CD8-positive, alpha-beta memory T cell (primary cell): ENCODE measurements around the gene OTOA. TPM values are rescaled to one million over a fixed set of nuclear protein-coding genes. Genes with fewer than 3 reads are reported as not detected.
A peak's percentile ranks its signal among the peaks of the same experiment; 100 is the strongest.
"Not testable (repeated sequence)": the region's sequence is repeated elsewhere in the genome, so short reads cannot be mapped to it uniquely, and the experiment has no call there.

ENCODE experiments used
- CTCF ChIA-PET: fragments of 350-600 bp; sonication (Branson Sonifier 250); formaldehyde crosslinking; loops from one replicate; lab custom pipeline; 2021; ENCODE audit warnings: antibody characterized with exemption; lab: Charles Lee
- POLR2A ChIA-PET: fragments of 350-600 bp; sonication (Branson Sonifier 250); formaldehyde crosslinking; loops from one replicate; lab custom pipeline; 2021; ENCODE audit warnings: antibody characterized with exemption; lab: Charles Lee
- DNase-seq, 5 donors: peaks; one replicate each; pipeline versions ENCODE4 v3.0.0 to v3.0.0-alpha.2; 2020 to 2022; ENCODE audit warnings: mixed read lengths in 1 of 5
- H3K27ac ChIP-seq: one replicate; pipeline ENCODE4 v1.7.0; 2013; ENCODE audit warnings: low read depth, mild to moderate bottlenecking, low read length, moderate library complexity
- H3K27me3 ChIP-seq: 2 replicates; pipeline ENCODE4 v1.7.0; 2013; ENCODE audit warnings: low read length, mild to moderate bottlenecking; ENCODE audit not compliant: insufficient read depth, poor library complexity, severe bottlenecking
- H3K36me3 ChIP-seq: 2 replicates; pipeline ENCODE4 v1.7.0; 2013; ENCODE audit warnings: mild to moderate bottlenecking, low read length, moderate library complexity; ENCODE audit not compliant: insufficient read depth
- H3K4me1 ChIP-seq: 2 replicates; pipeline ENCODE4 v1.7.0; 2013; ENCODE audit warnings: mild to moderate bottlenecking, low read length, moderate library complexity; ENCODE audit not compliant: insufficient read depth
- H3K4me3 ChIP-seq: 2 replicates; pipeline ENCODE4 v1.7.0; 2013; ENCODE audit warnings: mild to moderate bottlenecking, low read length
- H3K9me3 ChIP-seq: 2 replicates; pipeline ENCODE4 v1.7.0; 2013; ENCODE audit warnings: mild to moderate bottlenecking, low read length
- H3K27ac Mint-ChIP-seq, 8 donors: one replicate each; pipeline ENCODE4 v1.8.0; 2020 to 2021; ENCODE audit warnings: mixed read lengths in 8 of 8, mild to moderate bottlenecking in 6 of 8, inconsistent platforms in 3 of 8, moderate library complexity in 3 of 8
- H3K27me3 Mint-ChIP-seq, 2 donors: one replicate each; pipeline ENCODE4 v1.8.0; 2020 to 2021; ENCODE audit warnings: mixed read lengths in 2 of 2, mild to moderate bottlenecking in 1 of 2, moderate library complexity in 1 of 2
- H3K36me3 Mint-ChIP-seq, 3 donors: one replicate each; pipeline ENCODE4 v1.8.0; 2020 to 2021; ENCODE audit warnings: mixed read lengths in 3 of 3, inconsistent platforms in 1 of 3, mild to moderate bottlenecking in 1 of 3
- H3K4me1 Mint-ChIP-seq, 3 donors: one replicate each; pipeline ENCODE4 v1.8.0; 2020 to 2021; ENCODE audit warnings: mixed read lengths in 3 of 3, inconsistent platforms in 1 of 3, mild to moderate bottlenecking in 1 of 3
- H3K4me3 Mint-ChIP-seq, 7 donors: one replicate each; pipeline ENCODE4 v1.8.0; 2020 to 2021; ENCODE audit warnings: mixed read lengths in 7 of 7, mild to moderate bottlenecking in 6 of 7, moderate library complexity in 4 of 7, inconsistent platforms in 2 of 7
- H3K9me3 Mint-ChIP-seq, 5 donors: one replicate each; pipeline ENCODE4 v1.8.0; 2020 to 2022; ENCODE audit warnings: mixed read lengths in 5 of 5, mild to moderate bottlenecking in 3 of 5, moderate library complexity in 2 of 5, inconsistent platforms in 1 of 5
- polyA plus RNA-seq: library from polyadenylated mRNA; unstranded; fragments of 300-500 nt; fragmentation: Illumina TruSeq; gene quantifications from one replicate; pipeline ENCODE4 v1.2.3, GENCODE V29; 2021
- total RNA-seq, 2 experiments: library from RNA; stranded (reverse); gene quantifications; one replicate each; pipeline ENCODE4 v1.2.3, GENCODE V29; 2021

OTOA gene
- total and polyA plus RNA-seq, 3 experiments from 2014 or later: 0.09 TPM; not detected in 1

- Histone ChIP-seq H3K4me3 (no peak overlapping the region), H3K4me1 (no peaks in the 10 kb centered on the region), H3K9me3 (no peaks in the 10 kb centered on the region), H3K27me3 (no peaks in the 10 kb centered on the region), H3K36me3 (no peaks in the 10 kb centered on the region), H3K27ac (no peak overlapping the region)
- H3K36me3 Mint-ChIP-seq: peaks cover 0 to 3% (median 1%) of the 10 kb centered on the region in 3 donors
- H3K4me1 Mint-ChIP-seq: no peaks in the 10 kb centered on the region
- CTCF ChIA-PET: interaction anchor here (0.6 kb wide), 1 partner anchor 104 kb away, joined by 4 read pairs; no protein-coding TSS in a partner anchor
- POLR2A ChIA-PET: no interaction called here
- no peak overlapping the region for H3K27ac Mint-ChIP-seq
- H3K27me3 Mint-ChIP-seq: peaks cover 0 to under 1% of the 10 kb centered on the region in 2 donors
- peaks cover 0 to 5% (median 0%) of the 10 kb centered on the region in 5 donors for H3K9me3 Mint-ChIP-seq
- DNase-seq: no peak
- H3K4me3 Mint-ChIP-seq: no peak overlapping the region
These were observed 59.1 kb downstream of the OTOA start for GRCh38 chr16:21722771-21723455.

DNA sequence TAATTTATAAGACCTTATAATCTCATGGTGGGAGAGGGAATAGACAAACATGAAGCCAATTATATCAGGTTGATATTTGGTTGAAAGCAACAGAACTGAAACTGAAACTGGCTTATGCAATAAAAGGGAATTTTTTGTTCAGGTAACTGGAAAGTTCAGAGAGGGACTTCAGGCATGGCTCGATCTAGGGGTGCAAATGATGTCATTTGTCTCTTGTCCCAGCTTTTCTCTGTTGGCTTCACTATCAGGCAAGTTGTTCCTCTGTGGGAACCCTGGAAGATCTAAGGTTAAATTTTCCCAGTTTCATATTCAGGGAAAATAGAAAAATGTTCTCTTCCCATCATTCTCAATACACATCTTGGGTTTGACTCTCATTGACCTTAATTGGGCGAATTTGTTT lies 59.8 kb downstream of the OTOA start:
- Histone ChIP-seq H3K27me3 (no peaks in the 10 kb centered on the region), H3K4me3 (no peak overlapping the region), H3K27ac (no peak overlapping the region), H3K4me1 (no peaks in the 10 kb centered on the region), H3K36me3 (no peaks in the 10 kb centered on the region), H3K9me3 (no peaks in the 10 kb centered on the region)
- Mint-ChIP-seq H3K36me3 (peaks cover 0 to 3% (median 1%) of the 10 kb centered on the region in 3 donors), H3K27me3 (peaks cover 0 to 3% of the 10 kb centered on the region in 2 donors), H3K27ac (no peak overlapping the region), H3K4me1 (no peaks in the 10 kb centered on the region), H3K4me3 (no peak overlapping the region), H3K9me3 (peaks cover 0 to 5% (median 0%) of the 10 kb centered on the region in 5 donors)
- CTCF ChIA-PET: no interaction called here
- POLR2A ChIA-PET: no interaction called here
- DNase-seq: no peak

- no peaks in the 10 kb centered on the region for H3K36me3 ChIP-seq
- Mint-ChIP-seq H3K36me3 (peaks cover 0 to 3% (median 1%) of the 10 kb centered on the region in 3 donors), H3K27ac (no peak overlapping the region), H3K27me3 (peaks cover 0 to 7% of the 10 kb centered on the region in 2 donors), H3K4me3 (no peak overlapping the region), H3K4me1 (no peaks in the 10 kb centered on the region), H3K9me3 (peaks cover 0 to 5% (median 0%) of the 10 kb centered on the region in 5 donors)
- peak in 1 of 5 donors; percentile 9 for DNase-seq
- POLR2A ChIA-PET: no interaction called here
- no peaks in the 10 kb centered on the region for H3K27me3 ChIP-seq
- H3K4me3 ChIP-seq: no peak overlapping the region
- CTCF ChIA-PET: no interaction called here
- no peaks in the 10 kb centered on the region for H3K4me1 ChIP-seq
- H3K9me3 ChIP-seq: no peaks in the 10 kb centered on the region
- no peak overlapping the region for H3K27ac ChIP-seq
These were observed 63.6 kb downstream of the OTOA start for GRCh38 chr16:21727344-21727743.

DNA sequence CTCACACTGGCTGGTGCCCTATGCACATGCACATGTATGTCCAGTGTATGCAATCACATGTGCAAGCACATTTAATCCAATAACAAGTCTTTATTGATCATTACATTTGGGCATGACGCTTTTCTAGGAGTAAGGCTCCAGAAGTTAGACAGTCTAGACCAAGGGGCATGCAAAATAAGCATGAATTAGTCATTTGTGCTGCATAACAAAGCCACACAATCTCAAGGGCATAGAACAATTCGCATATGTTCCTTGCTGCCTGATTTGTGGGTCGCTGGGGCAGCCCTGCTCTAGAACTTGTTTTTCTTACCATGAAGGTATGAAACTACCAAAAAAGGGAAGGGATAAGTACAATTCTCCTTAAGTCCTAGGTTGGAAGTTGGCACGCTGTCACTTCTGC lies 67.5 kb downstream of the OTOA start:
- CTCF ChIA-PET, DNase-seq, POLR2A ChIA-PET, H3K4me1 Mint-ChIP-seq, H3K9me3 Mint-ChIP-seq, H3K27me3 ChIP-seq, H3K4me3 Mint-ChIP-seq, H3K36me3 ChIP-seq, H3K27ac ChIP-seq, H3K9me3 ChIP-seq, H3K4me3 ChIP-seq, H3K27me3 Mint-ChIP-seq, H3K4me1 ChIP-seq, H3K36me3 Mint-ChIP-seq: not testable (repeated sequence)
- peak overlapping the region in 1 of 8 donors; percentile 32 for H3K27ac Mint-ChIP-seq

GRCh38 chr16:21740637-21741036 lies 76.9 kb downstream of the OTOA start:
- not testable (repeated sequence) for H3K4me3 Mint-ChIP-seq, H3K36me3 Mint-ChIP-seq

DNA sequence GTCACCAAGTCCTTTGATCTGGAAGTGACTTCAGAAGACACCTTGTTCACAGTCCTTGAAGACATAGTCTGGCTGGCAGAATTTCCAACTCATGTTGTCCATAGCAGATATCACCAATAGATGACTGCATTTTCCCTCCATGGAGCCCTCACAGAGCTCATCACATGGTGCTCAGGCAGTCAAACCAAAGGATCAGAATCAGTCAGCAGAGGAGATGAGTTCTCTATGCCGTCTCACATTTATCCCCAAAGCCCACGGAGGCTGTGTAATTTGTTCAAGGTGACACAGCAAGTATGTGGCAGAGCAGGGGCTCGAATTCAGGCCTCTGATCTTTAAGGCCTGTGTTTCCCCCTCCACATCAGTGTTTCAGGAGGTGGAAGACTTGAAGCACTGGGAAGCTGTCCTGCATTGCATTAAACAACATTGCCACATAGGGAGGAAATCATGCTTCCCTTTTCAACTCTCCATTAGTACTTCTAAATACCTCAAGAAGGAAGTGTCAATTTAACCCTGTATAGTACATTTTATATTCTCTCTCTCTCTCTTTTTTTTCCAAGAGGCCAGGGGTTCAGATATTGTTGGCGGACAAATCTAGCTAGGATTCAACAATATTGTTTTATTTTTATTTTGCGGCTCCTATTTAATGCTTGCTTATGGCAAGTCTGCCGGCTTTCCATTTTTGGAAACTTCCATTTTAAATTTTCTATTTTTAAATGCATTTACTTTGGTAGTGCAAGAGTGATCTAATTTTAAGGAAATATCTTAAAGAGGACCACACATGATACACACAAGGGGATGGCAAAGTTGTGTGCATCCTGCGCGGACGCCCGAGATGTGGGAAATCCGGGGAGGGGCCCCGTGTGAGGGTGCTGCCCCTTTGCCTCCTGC lies 92.7 kb downstream of the OTOA start:
- H3K4me1 ChIP-seq, H3K36me3 Mint-ChIP-seq, H3K27me3 Mint-ChIP-seq, DNase-seq, POLR2A ChIA-PET, H3K9me3 Mint-ChIP-seq, H3K27ac Mint-ChIP-seq, H3K9me3 ChIP-seq, H3K4me1 Mint-ChIP-seq, H3K4me3 ChIP-seq, H3K27me3 ChIP-seq, H3K27ac ChIP-seq, H3K36me3 ChIP-seq, CTCF ChIA-PET: not testable (repeated sequence)
- H3K4me3 Mint-ChIP-seq: peak overlapping the region in 1 of 7 donors; percentile 70

More at GRCh38 chr16:21740637-21741036, 76.9 kb downstream of the OTOA start:
- DNase-seq, H3K9me3 ChIP-seq, H3K27ac Mint-ChIP-seq, POLR2A ChIA-PET, H3K4me1 Mint-ChIP-seq, H3K27me3 Mint-ChIP-seq, H3K4me1 ChIP-seq, H3K27me3 ChIP-seq, H3K36me3 ChIP-seq, H3K9me3 Mint-ChIP-seq, CTCF ChIA-PET, H3K4me3 ChIP-seq, H3K27ac ChIP-seq: not testable (repeated sequence)

DNA sequence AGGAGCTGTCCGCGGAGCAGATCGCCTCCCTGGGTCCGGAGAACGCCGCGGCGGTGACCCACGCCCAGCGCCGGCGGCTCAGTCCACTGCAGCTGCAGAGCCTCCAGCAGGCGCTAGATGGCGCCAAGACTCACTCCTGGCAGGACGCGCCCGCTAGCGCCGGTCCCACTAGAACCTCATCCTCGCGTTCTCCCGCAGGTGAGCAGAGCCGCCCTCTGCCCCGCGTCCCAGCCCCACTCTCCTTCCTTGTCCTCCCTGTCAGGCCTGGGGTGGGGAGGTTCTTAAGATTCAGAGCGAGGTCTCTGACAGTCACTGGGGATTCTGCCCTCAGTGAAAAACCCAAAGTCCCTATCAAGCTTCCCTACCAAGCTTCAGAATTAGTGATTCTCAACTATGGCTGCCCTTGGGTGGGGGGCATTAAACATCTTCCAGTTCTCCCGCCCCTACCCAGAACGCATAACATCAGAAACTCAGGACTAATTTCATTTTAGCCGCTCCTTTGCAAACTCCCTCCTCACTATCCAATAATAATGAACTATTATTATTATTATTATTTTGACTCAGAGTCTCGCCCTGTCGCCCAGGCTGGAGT lies 93.4 kb downstream of the OTOA start:
- H3K9me3 Mint-ChIP-seq, H3K27ac ChIP-seq, H3K36me3 Mint-ChIP-seq, POLR2A ChIA-PET, H3K4me3 ChIP-seq, H3K27ac Mint-ChIP-seq, H3K9me3 ChIP-seq, H3K27me3 ChIP-seq, H3K4me1 Mint-ChIP-seq, H3K27me3 Mint-ChIP-seq, H3K4me1 ChIP-seq, H3K36me3 ChIP-seq, CTCF ChIA-PET, H3K4me3 Mint-ChIP-seq, DNase-seq: not testable (repeated sequence)

DNA sequence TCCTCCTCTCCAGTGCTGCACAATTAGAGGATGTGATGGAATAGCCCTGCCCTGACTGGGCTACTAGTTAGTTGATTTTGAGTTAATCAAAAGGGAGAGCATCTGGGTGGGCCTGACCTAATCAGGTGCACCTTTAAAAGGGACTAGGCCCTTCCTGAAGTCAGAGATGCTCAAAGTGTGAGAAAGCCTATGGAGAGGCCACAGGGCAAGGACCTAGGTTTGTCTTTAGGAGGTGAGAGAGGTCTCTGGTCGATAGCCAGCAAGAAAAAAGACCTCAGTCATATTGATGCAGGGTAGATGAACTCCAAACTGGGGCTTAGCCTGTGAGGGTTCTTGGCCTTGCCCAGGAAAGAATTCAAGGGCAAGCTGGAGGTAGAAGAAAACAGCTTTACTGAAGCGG lies 104.5 kb downstream of the OTOA start:
- H3K36me3 Mint-ChIP-seq, H3K27me3 ChIP-seq, H3K9me3 ChIP-seq, DNase-seq, H3K27ac Mint-ChIP-seq, H3K4me1 ChIP-seq, H3K4me3 ChIP-seq, H3K36me3 ChIP-seq, POLR2A ChIA-PET, H3K4me3 Mint-ChIP-seq, H3K9me3 Mint-ChIP-seq, CTCF ChIA-PET, H3K4me1 Mint-ChIP-seq, H3K27me3 Mint-ChIP-seq, H3K27ac ChIP-seq: not testable (repeated sequence)
